SK-N-SH treated with all-trans-retinoic acid at 6 μM for 48 hours (cell line): Measurements from ENCODE around the gene ARHGEF10L.
A peak's percentile ranks its signal among the peaks of the same experiment; 100 is the strongest.

ENCODE experiments used
- ATAC-seq: fragments of 200-7000 bp; cut with Tn5 transposase; 3 replicates; pipeline ENCODE4 v1.9.1; 2020; ENCODE audit warnings: mild to moderate bottlenecking, moderate library complexity
- ARNTL ChIP-seq: fragments of 450-650 bp; formaldehyde crosslinking; IDR thresholded peaks from 2 replicates; pipeline ENCODE4 v1.5.0; 2020; ENCODE audit warnings: low read depth, mild to moderate bottlenecking, moderate library complexity, borderline replicate concordance
- BACH2 ChIP-seq: fragments of 250-450 bp; sonication (Bioruptor Pico); IDR thresholded peaks from 2 replicates; pipeline ENCODE4 v1.9.0; 2021; ENCODE audit warnings: mild to moderate bottlenecking, borderline replicate concordance
- CREB5 ChIP-seq: fragments of 250-450 bp; sonication (Bioruptor Pico); IDR thresholded peaks from 2 replicates; pipeline ENCODE4 v1.5.1; 2020; ENCODE audit warnings: low read depth, mild to moderate bottlenecking, moderate library complexity
- ESRRG ChIP-seq: fragments of 250-450 bp; sonication (Bioruptor Pico); IDR thresholded peaks from 2 replicates; pipeline ENCODE4 v1.6.1; 2021; ENCODE audit warnings: mild to moderate bottlenecking
- GLIS3 ChIP-seq: fragments of 250-450 bp; sonication (Bioruptor Pico); IDR thresholded peaks from 2 replicates; pipeline ENCODE4 v1.5.0; 2020; ENCODE audit warnings: mild to moderate bottlenecking, moderate library complexity
- ISL1 ChIP-seq: fragments of 250-450 bp; sonication (Bioruptor Pico); IDR thresholded peaks from 2 replicates; pipeline ENCODE4 v2.1.2; 2022; ENCODE audit warnings: mild to moderate bottlenecking, moderate library complexity
- OSR1 ChIP-seq: fragments of 250-450 bp; sonication (Bioruptor Pico); IDR thresholded peaks from 2 replicates; pipeline ENCODE4 v1.8.0; 2022; ENCODE audit warnings: moderate library complexity, mild to moderate bottlenecking, inconsistent platforms
- PATZ1 ChIP-seq: fragments of 250-450 bp; sonication (Bioruptor Pico); IDR thresholded peaks from 2 replicates; pipeline ENCODE4 v1.8.0; 2020; ENCODE audit warnings: mild to moderate bottlenecking, moderate library complexity, borderline replicate concordance
- POU6F1 ChIP-seq: fragments of 250-450 bp; sonication (Bioruptor Pico); IDR thresholded peaks from 2 replicates; pipeline ENCODE4 v1.8.0; 2021; ENCODE audit warnings: low read depth, mild to moderate bottlenecking, moderate library complexity, borderline replicate concordance
- PPARA ChIP-seq: fragments of 250-450 bp; sonication (Bioruptor Pico); IDR thresholded peaks from 2 replicates; pipeline ENCODE4 v1.5.0; 2020; ENCODE audit warnings: mild to moderate bottlenecking, borderline replicate concordance
- TCF4 ChIP-seq: fragments of 250-450 bp; sonication (Bioruptor Pico); IDR thresholded peaks from 2 replicates; pipeline ENCODE4 v1.8.0; 2021; ENCODE audit warnings: mild to moderate bottlenecking, moderate library complexity, borderline replicate concordance
- TOX ChIP-seq: fragments of 250-450 bp; sonication (Bioruptor Pico); IDR thresholded peaks from 2 replicates; pipeline ENCODE4 v1.8.0; 2021; ENCODE audit warnings: mild to moderate bottlenecking, moderate library complexity, borderline replicate concordance
- TSHZ2 ChIP-seq: fragments of 250-450 bp; sonication (Bioruptor Pico); IDR thresholded peaks from 2 replicates; pipeline ENCODE4 v1.5.0; 2020; ENCODE audit warnings: mild to moderate bottlenecking, moderate library complexity
- ZC3H10 ChIP-seq: fragments of 250-450 bp; sonication (Bioruptor Pico); IDR thresholded peaks from 2 replicates; pipeline ENCODE4 v1.5.1; 2021; ENCODE audit warnings: mild to moderate bottlenecking, moderate library complexity
- ZFP3 ChIP-seq: fragments of 250-450 bp; sonication (Bioruptor Pico); IDR thresholded peaks from 2 replicates; pipeline ENCODE4 v1.5.0; 2020; ENCODE audit warnings: mild to moderate bottlenecking, moderate library complexity
- ZFP30 ChIP-seq: fragments of 450-650 bp; formaldehyde crosslinking; IDR thresholded peaks from 2 replicates; pipeline ENCODE4 v1.5.0; 2022; ENCODE audit warnings: mild to moderate bottlenecking, moderate library complexity
- ZNF565 ChIP-seq: fragments of 450-650 bp; formaldehyde crosslinking; conservative IDR thresholded peaks from 2 replicates; pipeline ENCODE4 v1.5.0; 2020; ENCODE audit warnings: low read depth, mild to moderate bottlenecking, moderate library complexity
- ZNF70 ChIP-seq: fragments of 450-650 bp; formaldehyde crosslinking; IDR thresholded peaks from 2 replicates; pipeline ENCODE4 v1.5.0; 2020; ENCODE audit warnings: mild to moderate bottlenecking, moderate library complexity
- ZNF8 ChIP-seq: fragments of 450-650 bp; formaldehyde crosslinking; IDR thresholded peaks from 2 replicates; pipeline ENCODE4 v1.5.0; 2020; ENCODE audit warnings: mild to moderate bottlenecking, moderate library complexity

Gene ARHGEF10L

GRCh38 chr1:17587693-17588047, 48.2 kb downstream of the ARHGEF10L start (continued):
- TF ChIP-seq POU6F1 (no peak), ZNF565 (CRISPR knock-in tag) (no peak), ZFP30 (CRISPR knock-in tag) (no peak)

- peak; percentile 71 for ATAC-seq
These were observed 48.8 kb downstream of the ARHGEF10L start for GRCh38 chr1:17588048-17588871.

GRCh38 chr1:17591814-17592430, 52.4 kb downstream of the ARHGEF10L start:
- ATAC-seq = no peak
- no peak for TF ChIP-seq PATZ1 (CRISPR knock-in tag)
- no peak for TF ChIP-seq ARNTL (CRISPR knock-in tag)
- no peak for TF ChIP-seq ESRRG (CRISPR knock-in tag)
- no peak for TF ChIP-seq ZNF565 (CRISPR knock-in tag)

More at GRCh38 chr1:17588048-17588871, 48.8 kb downstream of the ARHGEF10L start:
- no peak for TF ChIP-seq TOX (CRISPR knock-in tag)
- TF ChIP-seq ZNF70 (CRISPR knock-in tag) = no peak
- no peak for TF ChIP-seq ZNF565 (CRISPR knock-in tag)
- no peak for TF ChIP-seq PPARA (CRISPR knock-in tag)
- peak; percentile 43; the same call in 1 of the 2 replicates for TF ChIP-seq TCF4
- TF ChIP-seq GLIS3 (CRISPR knock-in tag) = no peak

- 0 out of 2 replicates have a peak, but pooled peaks have one; percentile 16 for TF ChIP-seq CREB5
- TF ChIP-seq OSR1 (CRISPR knock-in tag) = no peak
- TF ChIP-seq TCF4 = 0 out of 2 replicates have a peak, but pooled peaks have one; percentile 23
- TF ChIP-seq ARNTL (CRISPR knock-in tag) = no peak
- peak; percentile 27; the same call in 1 of the 2 replicates for TF ChIP-seq ISL1
- no peak for TF ChIP-seq ZFP3 (CRISPR knock-in tag)
- ATAC-seq = peak; percentile 37
These were observed 54.5 kb downstream of the ARHGEF10L start for GRCh38 chr1:17594026-17594425.

- ATAC-seq = no peak
- TF ChIP-seq ZNF565 (CRISPR knock-in tag) (no peak), ZFP3 (CRISPR knock-in tag) (no peak), ZC3H10 (CRISPR knock-in tag) (no peak), POU6F1 (no peak), TOX (CRISPR knock-in tag) (no peak), ZFP30 (CRISPR knock-in tag) (no peak), ZNF8 (CRISPR knock-in tag) (no peak), PPARA (CRISPR knock-in tag) (no peak), BACH2 (CRISPR knock-in tag) (no peak), ISL1 (no peak), TSHZ2 (CRISPR knock-in tag) (no peak), ESRRG (CRISPR knock-in tag) (no peak), OSR1 (CRISPR knock-in tag) (no peak)
- TF ChIP-seq, all 23 proteins: peak for 0
These were observed 55.4 kb downstream of the ARHGEF10L start for GRCh38 chr1:17594690-17595601.
